Neural cell (in vitro differentiated cells): ENCODE measurements around the gene NEK5. TPM values are rescaled to one million over a fixed set of nuclear protein-coding genes. Genes with fewer than 3 reads are reported as not detected.

ENCODE experiments used
- H2AFZ ChIP-seq: fragments of 200-600, 300-800 bp; sonication (generic), shearing (Covaris generic); 2 replicates; pipeline ENCODE4 v1.6.0; 2014; ENCODE audit warnings: low read depth, mild to moderate bottlenecking, antibody characterized with exemption, low read length, moderate library complexity
- H3F3A ChIP-seq: fragments of 200-600 bp; shearing (Covaris generic); 2 replicates; pipeline ENCODE4 v1.6.1; 2016; ENCODE audit warnings: mild to moderate bottlenecking, moderate library complexity, mixed read lengths, antibody characterized with exemption, low read length; ENCODE audit not compliant: insufficient read depth, poor library complexity, severe bottlenecking
- H3K27ac ChIP-seq: fragments of 200-600, 300-800 bp; sonication (generic), shearing (Covaris generic); 2 replicates; pipeline ENCODE4 v1.5.1; 2014; ENCODE audit warnings: mild to moderate bottlenecking, low read length, moderate library complexity
- H3K27me3 ChIP-seq: fragments of 300-800, 200-600 bp; sonication (generic), shearing (Covaris generic); 2 replicates; pipeline ENCODE4 v1.6.0; 2014; ENCODE audit warnings: mild to moderate bottlenecking, low read depth, low read length, moderate library complexity; ENCODE audit not compliant: insufficient read depth
- H3K36me3 ChIP-seq: fragments of 300-800, 200-600 bp; sonication (generic), shearing (Covaris generic); 2 replicates; pipeline ENCODE4 v1.5.1; 2014; ENCODE audit warnings: mild to moderate bottlenecking, antibody characterized with exemption, low read length, moderate library complexity; ENCODE audit not compliant: insufficient read depth
- H3K4me2 ChIP-seq: fragments of 300-800, 200-600 bp; sonication (generic), shearing (Covaris generic); 2 replicates; pipeline ENCODE4 v1.6.0; 2014; ENCODE audit warnings: mild to moderate bottlenecking, low read length
- H3K4me3 ChIP-seq: fragments of 300-800, 200-600 bp; sonication (generic), shearing (Covaris generic); 2 replicates; pipeline ENCODE4 v1.5.1; 2014; ENCODE audit warnings: mild to moderate bottlenecking, low read length, moderate library complexity
- H3K79me2 ChIP-seq: fragments of 200-600 bp; shearing (Covaris generic); replicated peaks from 2 replicates; pipeline ENCODE4 v1.6.0; 2014; ENCODE audit warnings: mild to moderate bottlenecking, low read length, moderate library complexity; ENCODE audit not compliant: insufficient read depth
- H3K9ac ChIP-seq: fragments of 300-800, 200-600 bp; sonication (generic), shearing (Covaris generic); 2 replicates; pipeline ENCODE4 v1.6.1; 2016; ENCODE audit warnings: mild to moderate bottlenecking, low read length, mixed read lengths
- H3K9me2 ChIP-seq: fragments of 200-600 bp; shearing (Covaris generic); 2 replicates; pipeline ENCODE4 v1.6.1; 2016; ENCODE audit warnings: mild to moderate bottlenecking, low read length, mixed read lengths; ENCODE audit not compliant: insufficient read depth
- H3K9me3 ChIP-seq: fragments of 200-600, 300-800 bp; sonication (generic), shearing (Covaris generic); 2 replicates; pipeline ENCODE4 v1.6.1; 2016; ENCODE audit warnings: mild to moderate bottlenecking, mixed run types, low read length, moderate library complexity, mixed read lengths
- H4K20me1 ChIP-seq: fragments of 200-600 bp; shearing (Covaris generic); 2 replicates; pipeline ENCODE4 v1.6.1; 2016; ENCODE audit warnings: mild to moderate bottlenecking, mixed run types; ENCODE audit not compliant: insufficient read depth
- EP300 ChIP-seq: fragments of 450-650 bp; conservative IDR thresholded peaks from 2 replicates; pipeline ENCODE4 v1.6.1; 2014; ENCODE audit warnings: antibody characterized with exemption, mild to moderate bottlenecking, moderate library complexity; ENCODE audit not compliant: poor library complexity, severe bottlenecking
- EZH2 ChIP-seq: fragments of 200-600, 300-800 bp; shearing (Covaris generic), sonication (generic); IDR thresholded peaks from 2 replicates; pipeline ENCODE4 v1.6.1; 2014; ENCODE audit warnings: antibody characterized with exemption, low read length, borderline replicate concordance, mild to moderate bottlenecking; ENCODE audit not compliant: insufficient read depth, poor library complexity, severe bottlenecking
- MXI1 ChIP-seq: fragments of 450-650 bp; conservative IDR thresholded peaks from 2 replicates; pipeline ENCODE4 v1.6.1; 2014; ENCODE audit warnings: antibody characterized with exemption, mild to moderate bottlenecking; ENCODE audit not compliant: poor library complexity, severe bottlenecking
- POLR2AphosphoS5 ChIP-seq: IDR thresholded peaks from 2 replicates; pipeline ENCODE4 v1.6.1; 2012
- RAD21 ChIP-seq: fragments of 450-650 bp; conservative IDR thresholded peaks from 2 replicates; pipeline ENCODE4 v1.6.1; 2014; ENCODE audit warnings: antibody characterized with exemption, mild to moderate bottlenecking, moderate library complexity
- SMC3 ChIP-seq: fragments of 450-650 bp; conservative IDR thresholded peaks from 2 replicates; pipeline ENCODE4 v1.6.1; 2014; ENCODE audit warnings: antibody characterized with exemption, mild to moderate bottlenecking, moderate library complexity; ENCODE audit not compliant: poor library complexity
- TAF1 ChIP-seq: IDR thresholded peaks from 2 replicates; pipeline ENCODE4 v1.6.1; 2012; ENCODE audit warnings: low read depth
- polyA plus RNA-seq: library from polyadenylated mRNA; depleted of rRNA; stranded (reverse); fragments of >200 nt; gene quantifications from 2 replicates; pipeline ENCODE4 v1.2.3, GENCODE V29; 2014
- TF ChIP-seq, protein P1 (sequence below): IDR thresholded peaks from 2 replicates; pipeline ENCODE4 v1.6.1; 2012; ENCODE audit warnings: borderline replicate concordance
- TF ChIP-seq, protein P2 (sequence below): fragments of 450-650 bp; IDR thresholded peaks from 2 replicates; pipeline ENCODE4 v1.5.1; 2014; ENCODE audit warnings: antibody characterized with exemption, mild to moderate bottlenecking, moderate library complexity; ENCODE audit not compliant: poor library complexity, severe bottlenecking

Gene NEK5
- polyA plus RNA-seq, 1 donor from 2014 or later, result 0.43 TPM

DNA sequence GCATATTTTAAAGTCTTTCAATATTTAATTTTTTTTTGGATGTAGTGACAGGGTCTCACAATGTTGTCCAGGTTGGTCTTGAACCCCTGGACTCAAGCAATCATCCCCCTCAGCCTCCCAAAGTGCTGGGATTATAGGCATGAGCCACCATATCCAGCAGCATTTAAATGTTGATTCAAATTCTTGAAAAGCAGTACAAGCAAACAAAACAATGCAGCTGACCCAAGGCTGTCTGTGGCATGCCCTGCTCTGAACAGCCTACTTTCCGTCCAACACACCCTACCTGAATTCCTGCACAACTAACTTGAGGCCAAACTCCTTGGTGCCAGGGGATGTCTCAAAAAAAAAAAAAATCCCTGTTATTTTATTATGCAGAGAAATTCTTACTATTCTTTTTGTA is 23.0 kb downstream of the NEK5 start:
- H3K9ac ChIP-seq, result no peak overlapping the region
- no peaks in the 10 kb centered on the region for H3K36me3 ChIP-seq
- H3K79me2 ChIP-seq, result no peaks in the 10 kb centered on the region
- no peaks in the 10 kb centered on the region for H3F3A ChIP-seq
- no peak overlapping the region for H3K27ac ChIP-seq
- H2AFZ ChIP-seq, result no peak overlapping the region
- H3K4me2 ChIP-seq, result no peak overlapping the region
- H4K20me1 ChIP-seq, result no peaks in the 10 kb centered on the region
- H3K9me2 ChIP-seq, result no peaks in the 10 kb centered on the region
- TF ChIP-seq MXI1, result no peak
- TF ChIP-seq, protein P1, sequence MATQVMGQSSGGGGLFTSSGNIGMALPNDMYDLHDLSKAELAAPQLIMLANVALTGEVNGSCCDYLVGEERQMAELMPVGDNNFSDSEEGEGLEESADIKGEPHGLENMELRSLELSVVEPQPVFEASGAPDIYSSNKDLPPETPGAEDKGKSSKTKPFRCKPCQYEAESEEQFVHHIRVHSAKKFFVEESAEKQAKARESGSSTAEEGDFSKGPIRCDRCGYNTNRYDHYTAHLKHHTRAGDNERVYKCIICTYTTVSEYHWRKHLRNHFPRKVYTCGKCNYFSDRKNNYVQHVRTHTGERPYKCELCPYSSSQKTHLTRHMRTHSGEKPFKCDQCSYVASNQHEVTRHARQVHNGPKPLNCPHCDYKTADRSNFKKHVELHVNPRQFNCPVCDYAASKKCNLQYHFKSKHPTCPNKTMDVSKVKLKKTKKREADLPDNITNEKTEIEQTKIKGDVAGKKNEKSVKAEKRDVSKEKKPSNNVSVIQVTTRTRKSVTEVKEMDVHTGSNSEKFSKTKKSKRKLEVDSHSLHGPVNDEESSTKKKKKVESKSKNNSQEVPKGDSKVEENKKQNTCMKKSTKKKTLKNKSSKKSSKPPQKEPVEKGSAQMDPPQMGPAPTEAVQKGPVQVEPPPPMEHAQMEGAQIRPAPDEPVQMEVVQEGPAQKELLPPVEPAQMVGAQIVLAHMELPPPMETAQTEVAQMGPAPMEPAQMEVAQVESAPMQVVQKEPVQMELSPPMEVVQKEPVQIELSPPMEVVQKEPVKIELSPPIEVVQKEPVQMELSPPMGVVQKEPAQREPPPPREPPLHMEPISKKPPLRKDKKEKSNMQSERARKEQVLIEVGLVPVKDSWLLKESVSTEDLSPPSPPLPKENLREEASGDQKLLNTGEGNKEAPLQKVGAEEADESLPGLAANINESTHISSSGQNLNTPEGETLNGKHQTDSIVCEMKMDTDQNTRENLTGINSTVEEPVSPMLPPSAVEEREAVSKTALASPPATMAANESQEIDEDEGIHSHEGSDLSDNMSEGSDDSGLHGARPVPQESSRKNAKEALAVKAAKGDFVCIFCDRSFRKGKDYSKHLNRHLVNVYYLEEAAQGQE, result no peak
- no peak for TF ChIP-seq POLR2AphosphoS5
- no peak for TF ChIP-seq TAF1
- no peak for TF ChIP-seq SMC3
- TF ChIP-seq EZH2, result no peak
- no peak for TF ChIP-seq RAD21
- TF ChIP-seq, protein P2, sequence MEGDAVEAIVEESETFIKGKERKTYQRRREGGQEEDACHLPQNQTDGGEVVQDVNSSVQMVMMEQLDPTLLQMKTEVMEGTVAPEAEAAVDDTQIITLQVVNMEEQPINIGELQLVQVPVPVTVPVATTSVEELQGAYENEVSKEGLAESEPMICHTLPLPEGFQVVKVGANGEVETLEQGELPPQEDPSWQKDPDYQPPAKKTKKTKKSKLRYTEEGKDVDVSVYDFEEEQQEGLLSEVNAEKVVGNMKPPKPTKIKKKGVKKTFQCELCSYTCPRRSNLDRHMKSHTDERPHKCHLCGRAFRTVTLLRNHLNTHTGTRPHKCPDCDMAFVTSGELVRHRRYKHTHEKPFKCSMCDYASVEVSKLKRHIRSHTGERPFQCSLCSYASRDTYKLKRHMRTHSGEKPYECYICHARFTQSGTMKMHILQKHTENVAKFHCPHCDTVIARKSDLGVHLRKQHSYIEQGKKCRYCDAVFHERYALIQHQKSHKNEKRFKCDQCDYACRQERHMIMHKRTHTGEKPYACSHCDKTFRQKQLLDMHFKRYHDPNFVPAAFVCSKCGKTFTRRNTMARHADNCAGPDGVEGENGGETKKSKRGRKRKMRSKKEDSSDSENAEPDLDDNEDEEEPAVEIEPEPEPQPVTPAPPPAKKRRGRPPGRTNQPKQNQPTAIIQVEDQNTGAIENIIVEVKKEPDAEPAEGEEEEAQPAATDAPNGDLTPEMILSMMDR, result no peak
- TF ChIP-seq EP300, result no peak
- no peak overlapping the region for H3K4me3 ChIP-seq
- no peaks in the 10 kb centered on the region for H3K27me3 ChIP-seq
- H3K9me3 ChIP-seq, result no peaks in the 10 kb centered on the region

DNA sequence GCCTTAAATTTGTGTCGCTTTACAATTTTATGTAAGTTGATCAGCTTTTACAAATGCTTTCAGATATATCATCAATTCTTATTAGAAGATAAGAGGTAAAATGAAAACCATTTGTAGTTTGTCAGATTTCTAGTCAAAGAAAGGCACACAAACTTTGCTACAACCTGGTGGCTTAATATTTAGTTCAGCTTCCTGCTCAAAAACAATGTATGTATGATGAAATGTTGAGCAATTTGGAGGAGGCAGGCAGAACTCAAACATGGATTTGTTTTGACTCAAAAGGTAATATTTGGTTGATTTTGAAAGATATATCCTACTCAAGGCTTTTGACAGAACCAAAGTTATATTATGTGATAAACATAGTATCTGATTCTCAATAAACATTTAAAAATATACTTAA is 24.2 kb downstream of the NEK5 start:
- Histone ChIP-seq H3K79me2 (no peaks in the 10 kb centered on the region), H2AFZ (no peak overlapping the region), H4K20me1 (no peaks in the 10 kb centered on the region), H3K4me2 (no peak overlapping the region), H3K9ac (no peak overlapping the region), H3K9me3 (no peaks in the 10 kb centered on the region), H3K9me2 (no peaks in the 10 kb centered on the region), H3K27me3 (no peaks in the 10 kb centered on the region), H3K36me3 (no peaks in the 10 kb centered on the region), H3K4me3 (no peak overlapping the region), H3F3A (no peaks in the 10 kb centered on the region), H3K27ac (no peak overlapping the region)
- TF ChIP-seq, protein P2, result no peak
- TF ChIP-seq RAD21, result no peak
- TF ChIP-seq MXI1, result no peak
- no peak for TF ChIP-seq POLR2AphosphoS5
- no peak for TF ChIP-seq EP300
